AG08396 (cell line): ENCODE measurements around the gene CTNNA3.
A peak's percentile ranks its signal among the peaks of the same experiment; 100 is the strongest.

ENCODE experiments used
- DNase-seq: peaks from one replicate; pipeline ENCODE4 v3.0.0; 2012; ENCODE audit warnings: low spot score, mixed read lengths

CTNNA3 gene

GRCh38 chr10:66752714-66753113 lies 943.3 kb downstream of the CTNNA3 start:
- DNase-seq, result no peak

- DNase-seq, result no peak
Observed at GRCh38 chr10:66748217-66748616, 947.8 kb downstream of the CTNNA3 start.

- DNase-seq, result peak; percentile 3
Observed at GRCh38 chr10:66747451-66747850, 948.5 kb downstream of the CTNNA3 start.

DNA sequence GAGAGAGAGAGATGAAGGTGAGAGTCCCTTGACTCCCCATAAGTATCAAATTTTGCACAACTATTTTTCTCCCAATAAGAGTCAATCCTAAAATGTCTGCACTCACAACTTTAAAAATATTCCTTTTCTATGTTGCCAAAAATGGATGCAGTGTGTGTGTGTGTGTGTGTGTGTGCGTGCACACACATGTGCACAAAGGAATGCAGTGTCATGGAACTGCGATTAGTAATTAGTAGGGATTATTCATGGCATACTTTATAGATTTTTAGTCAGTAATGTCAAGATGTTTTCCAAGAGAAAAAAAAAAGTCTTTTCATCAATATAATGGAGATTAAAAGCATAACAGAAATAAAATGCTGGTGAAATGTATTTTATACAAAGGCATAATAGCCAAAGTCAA lies 949.3 kb downstream of the CTNNA3 start:
- DNase-seq, result no peak

- no peak for DNase-seq
Observed at GRCh38 chr10:66746246-66746645, 949.7 kb downstream of the CTNNA3 start.

GRCh38 chr10:66744915-66745314 lies 951.1 kb downstream of the CTNNA3 start:
- no peak for DNase-seq

GRCh38 chr10:66737241-66737640 lies 958.8 kb downstream of the CTNNA3 start:
- DNase-seq, result no peak

DNA sequence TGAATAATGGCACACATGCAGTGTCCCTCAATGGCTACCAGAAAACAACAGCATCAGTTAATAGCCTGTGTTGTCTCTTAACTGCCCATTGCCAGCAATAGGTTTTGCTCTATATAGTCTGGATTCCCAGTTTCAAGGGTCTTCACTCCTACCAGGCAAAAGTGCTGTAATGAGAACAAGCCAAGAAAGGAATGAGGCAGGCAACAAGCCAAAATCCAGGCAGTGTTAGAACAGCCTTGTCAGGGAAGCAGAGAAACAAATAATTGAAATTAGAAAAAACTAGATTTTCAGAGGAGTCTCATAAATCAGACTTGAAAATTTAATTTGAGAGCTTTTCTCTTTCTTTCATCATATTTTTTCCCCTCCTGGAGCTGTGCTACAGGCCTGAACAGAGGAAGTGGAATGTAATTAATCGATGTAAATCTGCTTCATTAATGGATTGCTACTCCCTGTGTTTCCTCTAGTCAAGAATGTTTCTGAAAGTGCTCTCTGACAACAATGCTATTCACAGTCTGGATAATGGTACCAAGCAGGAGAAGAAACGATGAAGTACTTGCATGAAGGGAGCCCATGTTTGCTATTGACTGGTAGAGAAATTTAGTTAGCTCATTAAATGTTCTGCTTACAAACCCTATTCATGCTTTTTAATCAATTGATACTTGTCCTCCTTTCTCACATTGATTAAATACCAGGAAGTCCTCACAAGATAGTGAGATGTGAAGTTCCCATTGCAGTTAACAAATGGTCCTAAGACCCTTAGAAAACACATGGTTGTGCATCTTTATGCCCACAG lies 972.2 kb downstream of the CTNNA3 start:
- DNase-seq, result no peak

- DNase-seq, result no peak
Observed at GRCh38 chr10:66719483-66719882, 976.5 kb downstream of the CTNNA3 start.

GRCh38 chr10:66717231-66717981 lies 978.6 kb downstream of the CTNNA3 start:
- no peak for DNase-seq

DNA sequence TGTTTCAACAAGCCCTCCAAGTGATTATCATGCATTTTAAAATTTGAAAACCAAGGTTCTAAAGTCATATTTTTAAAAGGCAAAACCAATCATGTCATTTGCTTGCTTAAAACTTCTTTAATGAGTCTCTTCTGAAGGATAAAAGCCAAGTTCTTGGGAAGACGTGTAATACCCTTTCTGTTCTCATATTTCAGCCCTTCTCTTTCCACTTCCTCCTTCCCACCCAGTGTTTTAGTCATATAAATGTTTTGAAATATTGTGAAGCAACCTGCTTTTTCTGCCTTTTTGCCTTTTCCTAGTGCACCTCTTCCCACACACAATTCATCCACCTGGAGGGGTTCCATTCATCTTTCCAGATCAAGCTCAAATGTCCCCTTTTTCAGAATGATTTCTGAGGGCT lies 981.3 kb downstream of the CTNNA3 start:
- no peak for DNase-seq

- DNase-seq, result no peak
Observed at GRCh38 chr10:66713387-66713786, 982.6 kb downstream of the CTNNA3 start.

DNA sequence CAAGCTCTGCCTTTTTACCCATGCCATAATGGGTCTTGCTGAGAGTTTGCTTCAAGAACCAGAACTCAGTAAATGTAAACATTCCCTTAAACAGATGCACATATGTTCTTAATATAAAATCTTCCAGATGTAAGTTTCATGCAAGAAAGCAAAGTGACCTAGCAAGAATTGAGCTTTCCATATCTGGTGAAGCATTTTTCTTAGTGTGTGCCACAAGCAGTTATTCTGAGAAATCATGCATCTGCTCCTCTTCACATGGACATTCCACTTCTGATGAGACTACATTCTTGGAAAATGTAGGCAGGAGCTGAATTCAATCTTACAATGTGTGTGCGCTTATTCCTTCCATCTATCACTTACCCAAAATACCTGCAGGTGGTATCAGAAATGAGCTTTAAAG lies 997.9 kb downstream of the CTNNA3 start:
- DNase-seq, result no peak

GRCh38 chr10:66695046-66695445 lies 1000.9 kb downstream of the CTNNA3 start:
- DNase-seq, result no peak

DNA sequence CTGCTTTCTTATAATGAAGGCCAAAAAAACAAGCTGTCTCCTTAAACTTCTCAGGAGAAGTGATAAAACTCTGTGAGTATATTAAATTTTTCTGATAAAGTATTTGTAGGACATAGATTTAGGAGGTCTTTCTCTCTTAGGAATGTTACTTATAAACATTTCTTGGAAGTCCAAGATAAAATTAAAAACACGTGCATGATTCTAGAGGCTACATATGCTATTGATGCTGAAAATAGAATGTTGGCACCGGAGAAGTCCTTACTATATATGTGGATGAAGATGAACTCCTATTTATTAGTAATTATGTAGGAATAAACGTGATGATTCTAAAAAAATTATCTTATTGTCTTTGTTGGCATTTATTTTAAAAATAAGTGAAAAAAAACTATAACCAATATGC lies 1011.4 kb downstream of the CTNNA3 start:
- no peak for DNase-seq

- no peak for DNase-seq
Observed at GRCh38 chr10:66680886-66681285, 1015.1 kb downstream of the CTNNA3 start.

DNA sequence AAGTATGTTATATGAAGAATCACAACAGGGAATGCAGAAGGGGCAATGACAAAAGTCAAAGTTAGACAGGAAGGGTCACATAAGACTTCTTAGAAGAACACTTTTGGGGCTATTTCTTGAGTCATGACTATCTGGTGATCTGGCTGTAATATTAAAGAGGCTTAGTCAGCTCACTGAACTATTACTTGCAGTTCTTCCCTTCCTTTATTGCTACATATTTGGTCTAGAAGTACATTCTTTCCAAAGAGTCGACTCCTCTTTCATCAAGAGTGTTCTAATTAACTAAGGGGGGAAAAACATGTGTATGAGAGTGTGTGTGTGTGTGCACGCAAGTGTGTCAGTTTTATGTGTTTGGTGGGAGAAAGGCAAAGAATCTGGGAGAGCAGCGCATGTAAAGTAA lies 1017.5 kb downstream of the CTNNA3 start:
- DNase-seq, result no peak

DNA sequence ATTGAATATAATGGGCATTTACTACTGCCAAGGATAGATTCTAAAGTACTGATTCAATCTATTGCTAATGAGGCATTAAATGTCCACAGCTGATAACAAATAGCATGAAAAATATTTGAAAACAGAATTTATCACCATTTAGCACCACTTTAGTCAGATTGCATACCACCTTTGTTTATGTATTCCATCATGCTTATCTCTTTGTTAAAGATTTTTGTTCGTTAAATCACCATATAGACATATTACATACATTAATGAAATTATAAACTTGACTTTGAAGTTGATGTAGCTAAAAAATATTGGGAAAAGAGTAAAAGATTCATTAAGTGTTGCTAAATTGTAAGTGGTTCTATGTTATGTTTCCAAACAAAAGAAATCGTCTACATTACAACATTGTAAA lies 1022.9 kb downstream of the CTNNA3 start:
- no peak for DNase-seq

GRCh38 chr10:66671562-66671961 lies 1024.4 kb downstream of the CTNNA3 start:
- DNase-seq, result no peak

- no peak for DNase-seq
Observed at GRCh38 chr10:66671064-66671463, 1024.9 kb downstream of the CTNNA3 start.

- no peak for DNase-seq
Observed at GRCh38 chr10:66656499-66656898, 1039.5 kb downstream of the CTNNA3 start.

- DNase-seq, result no peak
Observed at GRCh38 chr10:66654861-66655260, 1041.1 kb downstream of the CTNNA3 start.

DNA sequence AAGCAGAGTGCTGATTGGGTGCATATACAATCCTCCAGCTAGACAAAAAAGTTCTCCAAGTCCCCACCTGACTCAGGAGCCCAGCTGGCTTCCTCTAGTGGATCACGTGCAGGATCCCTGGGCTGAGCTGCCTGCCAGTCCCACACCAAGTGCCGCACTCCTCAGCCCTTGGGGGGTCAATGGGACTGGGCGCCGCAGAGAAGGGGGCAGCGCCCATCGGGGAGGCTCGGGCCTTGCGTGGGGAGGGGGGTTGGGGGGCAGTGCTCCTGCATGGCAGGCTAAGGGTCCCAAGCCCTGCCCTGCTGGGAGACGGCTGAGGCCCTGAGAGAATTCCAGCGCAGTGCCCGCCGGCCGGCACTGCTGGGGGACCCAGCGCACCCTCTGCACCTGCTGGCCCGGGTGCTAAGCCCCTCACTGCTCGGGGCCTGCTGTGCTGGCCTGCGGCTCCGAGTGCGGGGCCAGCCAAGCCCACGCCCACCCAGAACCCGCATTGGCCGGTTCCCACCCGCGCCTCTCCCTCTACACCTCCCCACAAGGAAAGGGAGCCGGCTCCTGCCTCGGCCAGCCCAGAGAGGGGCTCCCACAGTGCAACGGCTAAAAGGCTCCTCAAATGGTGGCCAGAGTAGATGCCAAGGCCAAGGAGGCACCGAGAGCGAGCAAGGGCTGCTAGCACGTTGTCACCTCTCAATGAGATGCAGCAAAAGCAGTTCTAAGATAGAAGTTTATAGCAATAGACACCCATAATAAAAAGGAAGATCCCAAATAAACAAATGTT lies 1044.5 kb downstream of the CTNNA3 start:
- DNase-seq, result no peak
